Loucy (cell line): ENCODE data around the gene ZG16.
"Not testable (repeated sequence)": the region's sequence is repeated elsewhere in the genome, so short reads cannot be mapped to it uniquely, and the experiment has no call there.

Experiments
- H2AFZ ChIP-seq: fragments of 200-600 bp; sonication (generic); 2 replicates; pipeline ENCODE4 v1.6.0; 2016; ENCODE audit warnings: antibody characterized with exemption, mild to moderate bottlenecking, low read length, moderate library complexity
- H3F3A ChIP-seq: fragments of 200-600 bp; 2 replicates; pipeline ENCODE4 v1.6.0; 2016; ENCODE audit warnings: antibody characterized with exemption, low read depth, mild to moderate bottlenecking
- H3K27me3 ChIP-seq: fragments of 200-600 bp; sonication (generic); 2 replicates; pipeline ENCODE4 v1.6.1; 2014; ENCODE audit warnings: low read length, mild to moderate bottlenecking; ENCODE audit not compliant: insufficient read depth, poor library complexity, severe bottlenecking
- H3K36me3 ChIP-seq: fragments of 200-600 bp; sonication (generic); 2 replicates; pipeline ENCODE4 v1.6.1; 2016; ENCODE audit warnings: low read length; ENCODE audit not compliant: insufficient read depth
- H3K4me1 ChIP-seq: fragments of 200-600 bp; sonication (generic); 2 replicates; pipeline ENCODE4 v1.5.1; 2014; ENCODE audit warnings: low read length, mild to moderate bottlenecking; ENCODE audit not compliant: insufficient read depth, poor library complexity, severe bottlenecking
- H3K4me2 ChIP-seq: fragments of 200-600 bp; sonication (generic); 2 replicates; pipeline ENCODE4 v1.6.0; 2014; ENCODE audit warnings: antibody characterized with exemption, low read length, low read depth, mild to moderate bottlenecking; ENCODE audit not compliant: poor library complexity, severe bottlenecking
- H3K4me3 ChIP-seq: fragments of 200-600 bp; sonication (generic); 2 replicates; pipeline ENCODE4 v1.5.1; 2014; ENCODE audit warnings: low read length, mild to moderate bottlenecking, mixed read lengths; ENCODE audit not compliant: poor library complexity, severe bottlenecking
- H3K79me2 ChIP-seq: fragments of 200-600 bp; sonication (generic); 2 replicates; pipeline ENCODE4 v1.6.1; 2014; ENCODE audit warnings: low read length; ENCODE audit not compliant: insufficient read depth
- H3K9ac ChIP-seq: fragments of 200-600 bp; sonication (generic); 2 replicates; pipeline ENCODE4 v1.6.0; 2014; ENCODE audit warnings: mild to moderate bottlenecking, low read depth, low read length, moderate library complexity; ENCODE audit not compliant: poor library complexity, severe bottlenecking
- H3K9me2 ChIP-seq: fragments of 200-600 bp; sonication (generic); replicated peaks from 2 replicates; pipeline ENCODE4 v1.6.1; 2016; ENCODE audit warnings: low read depth, low read length, mixed read lengths
- H3K9me3 ChIP-seq: fragments of 200-600 bp; sonication (generic); 2 replicates; pipeline ENCODE4 v1.6.1; 2014; ENCODE audit warnings: mild to moderate bottlenecking, antibody characterized with exemption, low read length, low read depth; ENCODE audit not compliant: insufficient read depth
- H4K20me1 ChIP-seq: fragments of 200-600 bp; sonication (generic); 2 replicates; pipeline ENCODE4 v1.6.0; 2014; ENCODE audit warnings: antibody characterized with exemption, low read length, mild to moderate bottlenecking; ENCODE audit not compliant: insufficient read depth, poor library complexity, severe bottlenecking
- EZH2phosphoT487 ChIP-seq: fragments of 200-600 bp; IDR thresholded peaks from 2 replicates; pipeline ENCODE4 v1.6.1; 2018; ENCODE audit warnings: antibody characterized with exemption, mild to moderate bottlenecking, moderate library complexity, borderline replicate concordance
- TF ChIP-seq, protein P1 (sequence below): fragments of 200-600 bp; sonication (generic); conservative IDR thresholded peaks from 2 replicates; pipeline ENCODE4 v1.5.1; 2014; ENCODE audit warnings: mild to moderate bottlenecking, antibody characterized with exemption, low read length

Gene ZG16

DNA sequence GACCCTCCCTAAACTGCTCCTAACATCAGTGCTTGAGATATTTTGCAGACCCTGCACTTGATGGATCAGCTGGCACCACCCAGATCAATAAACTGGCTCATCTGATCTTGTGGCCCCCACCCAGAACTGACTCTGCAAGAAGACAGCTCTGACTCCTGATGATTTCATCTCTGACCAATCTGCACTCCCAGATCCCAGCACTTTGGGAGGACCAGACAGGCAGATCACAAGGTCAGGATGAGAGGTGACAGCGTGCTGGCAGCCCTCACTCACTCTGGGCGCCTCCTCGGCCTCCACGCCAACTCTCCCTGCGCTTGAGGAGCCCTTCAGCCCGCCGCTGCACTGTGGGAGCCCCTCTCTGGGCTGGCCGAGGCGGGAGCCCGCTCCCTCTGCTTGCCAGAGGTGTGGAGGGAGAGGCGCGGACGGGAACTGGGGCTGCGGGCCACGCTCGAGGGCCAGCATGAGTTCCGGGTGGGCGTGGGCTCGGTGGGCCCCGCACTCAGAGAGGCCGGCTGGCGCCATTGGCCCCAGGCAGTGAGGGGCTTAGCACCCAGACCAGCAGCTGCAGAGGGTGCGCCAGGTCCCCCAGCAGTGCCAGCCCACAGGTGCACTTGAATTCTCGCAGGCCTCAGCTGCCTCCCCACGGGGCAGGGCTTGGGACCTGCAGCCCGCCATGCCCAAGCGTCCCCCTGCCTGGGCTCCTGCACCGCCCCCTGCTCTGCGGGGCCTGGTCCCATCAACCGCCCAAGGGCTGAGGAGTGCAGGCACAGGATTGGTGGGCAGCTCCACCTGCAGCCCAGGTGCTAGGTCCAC, 29.9 kb upstream of the ZG16 start:
- H3F3A ChIP-seq = no peaks in the 10 kb centered on the region
- no peaks in the 10 kb centered on the region for H3K27me3 ChIP-seq
- no peaks in the 10 kb centered on the region for H3K9me3 ChIP-seq
- no peak for TF ChIP-seq EZH2phosphoT487
- TF ChIP-seq, protein P1, sequence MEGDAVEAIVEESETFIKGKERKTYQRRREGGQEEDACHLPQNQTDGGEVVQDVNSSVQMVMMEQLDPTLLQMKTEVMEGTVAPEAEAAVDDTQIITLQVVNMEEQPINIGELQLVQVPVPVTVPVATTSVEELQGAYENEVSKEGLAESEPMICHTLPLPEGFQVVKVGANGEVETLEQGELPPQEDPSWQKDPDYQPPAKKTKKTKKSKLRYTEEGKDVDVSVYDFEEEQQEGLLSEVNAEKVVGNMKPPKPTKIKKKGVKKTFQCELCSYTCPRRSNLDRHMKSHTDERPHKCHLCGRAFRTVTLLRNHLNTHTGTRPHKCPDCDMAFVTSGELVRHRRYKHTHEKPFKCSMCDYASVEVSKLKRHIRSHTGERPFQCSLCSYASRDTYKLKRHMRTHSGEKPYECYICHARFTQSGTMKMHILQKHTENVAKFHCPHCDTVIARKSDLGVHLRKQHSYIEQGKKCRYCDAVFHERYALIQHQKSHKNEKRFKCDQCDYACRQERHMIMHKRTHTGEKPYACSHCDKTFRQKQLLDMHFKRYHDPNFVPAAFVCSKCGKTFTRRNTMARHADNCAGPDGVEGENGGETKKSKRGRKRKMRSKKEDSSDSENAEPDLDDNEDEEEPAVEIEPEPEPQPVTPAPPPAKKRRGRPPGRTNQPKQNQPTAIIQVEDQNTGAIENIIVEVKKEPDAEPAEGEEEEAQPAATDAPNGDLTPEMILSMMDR = no peak
- H4K20me1 ChIP-seq = no peaks in the 10 kb centered on the region
- H3K9me2 ChIP-seq = no peaks in the 10 kb centered on the region
- no peak overlapping the region for H2AFZ ChIP-seq
- H3K4me2 ChIP-seq = no peak overlapping the region
- peaks cover 26% of the 10 kb centered on the region for H3K79me2 ChIP-seq
- no peaks in the 10 kb centered on the region for H3K36me3 ChIP-seq
- H3K4me1 ChIP-seq = peaks cover 44% of the 10 kb centered on the region
- no peak overlapping the region for H3K4me3 ChIP-seq
- H3K9ac ChIP-seq = no peak overlapping the region

DNA sequence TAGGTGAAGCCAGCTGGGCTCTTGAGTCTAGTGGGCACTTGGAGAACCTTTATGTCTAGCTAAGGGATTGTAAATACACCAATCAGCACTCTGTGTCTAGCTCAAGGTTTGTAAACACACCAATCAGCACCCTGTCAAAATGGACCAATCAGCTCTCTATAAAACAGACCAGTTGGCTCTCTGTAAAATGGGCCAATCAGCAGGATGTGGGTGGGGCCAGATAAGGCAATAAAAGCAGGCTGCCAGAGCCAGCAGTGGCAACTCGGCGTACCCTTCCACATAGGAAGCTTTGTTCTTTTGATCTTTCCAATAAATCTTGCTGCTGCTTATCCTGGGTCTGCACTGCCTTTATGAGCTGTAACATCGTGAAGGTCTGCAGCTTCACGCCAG, 29.3 kb upstream of the ZG16 start:
- not testable (repeated sequence) for H3K36me3 ChIP-seq, H4K20me1 ChIP-seq, H3F3A ChIP-seq, H3K9ac ChIP-seq, H3K4me2 ChIP-seq, H3K4me3 ChIP-seq, H3K9me3 ChIP-seq, H3K9me2 ChIP-seq, H2AFZ ChIP-seq, H3K27me3 ChIP-seq
- Histone ChIP-seq H3K79me2 (peaks cover 20% of the 10 kb centered on the region), H3K4me1 (peaks cover 38% of the 10 kb centered on the region)

DNA sequence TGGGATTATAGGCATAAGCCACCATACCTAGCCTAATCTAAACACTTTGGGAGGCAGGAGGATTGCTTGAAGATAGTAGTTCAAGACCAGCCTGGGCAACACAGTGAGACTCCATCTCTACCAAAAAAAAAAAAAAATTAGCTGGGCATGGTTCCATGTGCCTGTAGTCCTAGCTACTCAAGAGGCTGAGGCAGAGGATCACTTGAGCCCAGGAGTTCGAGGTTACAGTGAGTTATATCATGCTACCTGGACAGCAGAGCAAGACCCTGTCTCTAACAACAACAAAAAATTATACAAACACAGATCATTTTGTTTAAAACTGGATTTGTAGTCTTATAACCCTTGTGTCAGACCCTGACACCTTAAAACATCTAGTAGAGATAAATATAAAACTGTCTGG, 24.5 kb upstream of the ZG16 start:
- H3K4me1 ChIP-seq = peaks cover 2% of the 10 kb centered on the region
- no peak overlapping the region for H3K9ac ChIP-seq
- H3K36me3 ChIP-seq = no peaks in the 10 kb centered on the region
- no peaks in the 10 kb centered on the region for H3K27me3 ChIP-seq
- no peak overlapping the region for H3K4me2 ChIP-seq
- no peaks in the 10 kb centered on the region for H3K79me2 ChIP-seq
- no peaks in the 10 kb centered on the region for H3F3A ChIP-seq
- TF ChIP-seq EZH2phosphoT487 = no peak
- TF ChIP-seq, protein P1 = no peak
- H4K20me1 ChIP-seq = no peaks in the 10 kb centered on the region
- H3K4me3 ChIP-seq = no peak overlapping the region
- no peaks in the 10 kb centered on the region for H3K9me2 ChIP-seq
- no peak overlapping the region for H2AFZ ChIP-seq
- H3K9me3 ChIP-seq = no peaks in the 10 kb centered on the region

DNA sequence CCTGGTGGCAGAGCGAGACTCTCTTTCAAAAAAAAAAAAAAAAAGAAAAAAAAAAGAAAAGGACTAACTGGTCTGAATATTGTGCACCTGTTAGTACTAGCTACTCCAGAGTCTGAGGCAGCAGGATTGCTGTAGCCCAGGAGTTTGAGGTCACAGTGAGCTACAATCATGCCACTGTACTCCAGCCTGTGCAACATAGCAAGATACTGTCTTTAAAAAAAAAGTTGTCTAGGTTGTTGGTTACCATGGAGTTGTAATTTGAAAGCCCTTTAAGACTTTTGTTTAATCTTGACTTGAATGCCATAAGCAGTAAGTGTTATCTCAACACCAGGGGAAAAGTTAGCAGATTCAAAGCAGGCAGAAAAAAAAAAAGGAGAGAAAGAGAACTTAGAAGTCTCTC, 21.4 kb upstream of the ZG16 start:
- H3K4me1 ChIP-seq = no peaks in the 10 kb centered on the region
- TF ChIP-seq EZH2phosphoT487 = no peak
- TF ChIP-seq, protein P1 = no peak

DNA sequence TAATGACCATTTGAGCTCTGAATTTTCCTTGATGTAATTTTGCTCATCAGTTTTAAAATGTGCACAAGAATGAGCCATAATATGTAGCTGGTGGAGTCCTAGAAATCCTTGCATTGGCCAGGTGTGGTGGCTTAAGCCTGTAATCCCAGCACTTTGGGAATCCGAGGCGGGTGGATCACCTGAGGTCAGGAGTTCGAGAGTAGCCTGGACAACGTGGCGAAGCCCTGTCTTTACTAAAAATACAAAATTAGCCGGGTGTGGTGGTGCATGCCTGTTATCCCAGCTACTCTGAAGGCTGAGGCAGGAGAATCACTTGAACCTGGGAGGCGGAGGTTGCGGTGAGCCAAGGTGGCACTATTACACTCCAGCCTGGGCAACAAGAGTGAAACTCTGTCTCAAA, 21.0 kb upstream of the ZG16 start:
- H2AFZ ChIP-seq, H3K4me2 ChIP-seq, H3K9ac ChIP-seq, H3K4me1 ChIP-seq, H3K27me3 ChIP-seq, H3K36me3 ChIP-seq, H3K9me2 ChIP-seq, H4K20me1 ChIP-seq, H3K9me3 ChIP-seq, H3K4me3 ChIP-seq, H3K79me2 ChIP-seq, H3F3A ChIP-seq: not testable (repeated sequence)

More for the DNA sequence above, 21.4 kb upstream of the ZG16 start:
- Histone ChIP-seq H3K4me2 (no peak overlapping the region), H3K9me2 (no peaks in the 10 kb centered on the region), H3K36me3 (no peaks in the 10 kb centered on the region), H3K79me2 (no peaks in the 10 kb centered on the region), H3K9me3 (no peaks in the 10 kb centered on the region), H2AFZ (no peak overlapping the region), H3F3A (no peaks in the 10 kb centered on the region), H3K4me3 (no peak overlapping the region), H3K27me3 (no peaks in the 10 kb centered on the region), H3K9ac (no peak overlapping the region), H4K20me1 (no peaks in the 10 kb centered on the region)
